Osteocyte (in vitro differentiated cells): Measurements from ENCODE around the gene APBB1IP. TPM values are rescaled to one million over a fixed set of nuclear protein-coding genes. Genes with fewer than 3 reads are reported as not detected.

Experiments used
- DNase-seq: peaks from one replicate; pipeline ENCODE4 v3.0.0; 2021; ENCODE audit warnings: mixed read lengths; ENCODE audit not compliant: unreplicated experiment; ENCODE audit errors: extremely low spot score
- H3K27ac Mint-ChIP-seq: one replicate; pipeline ENCODE4 v1.8.0; 2021; ENCODE audit warnings: mild to moderate bottlenecking, mixed read lengths; ENCODE audit not compliant: unreplicated experiment
- H3K27me3 Mint-ChIP-seq: one replicate; pipeline ENCODE4 v1.8.0; 2021; ENCODE audit warnings: mixed read lengths; ENCODE audit not compliant: unreplicated experiment
- H3K36me3 Mint-ChIP-seq: one replicate; pipeline ENCODE4 v1.8.0; 2021; ENCODE audit warnings: mixed read lengths; ENCODE audit not compliant: unreplicated experiment
- H3K4me1 Mint-ChIP-seq: one replicate; pipeline ENCODE4 v1.8.0; 2021; ENCODE audit warnings: mixed read lengths; ENCODE audit not compliant: unreplicated experiment
- H3K4me3 Mint-ChIP-seq: one replicate; pipeline ENCODE4 v1.8.0; 2021; ENCODE audit warnings: mild to moderate bottlenecking, moderate library complexity, mixed read lengths; ENCODE audit not compliant: unreplicated experiment
- H3K9me3 Mint-ChIP-seq: one replicate; pipeline ENCODE4 v1.8.0; 2021; ENCODE audit warnings: mixed read lengths; ENCODE audit not compliant: unreplicated experiment
- CTCF ChIP-seq: fragments of 200-600 bp; sonication (generic); IDR thresholded peaks from 2 replicates; pipeline ENCODE4 v1.5.0; 2021; ENCODE audit warnings: antibody characterized with exemption, mild to moderate bottlenecking, moderate library complexity
- total RNA-seq: library from RNA; stranded (reverse); gene quantifications from 2 replicates; pipeline ENCODE4 v1.2.1, GENCODE V29; 2021

Gene APBB1IP
- total RNA-seq, 1 donor from 2014 or later = not detected

- H3K27me3 Mint-ChIP-seq = no peaks in the 10 kb centered on the region
- H3K36me3 Mint-ChIP-seq = no peaks in the 10 kb centered on the region
- H3K4me3 Mint-ChIP-seq = no peak overlapping the region
- no peak for DNase-seq
- no peak for TF ChIP-seq CTCF
- H3K9me3 Mint-ChIP-seq = no peaks in the 10 kb centered on the region
- no peaks in the 10 kb centered on the region for H3K4me1 Mint-ChIP-seq
- no peak overlapping the region for H3K27ac Mint-ChIP-seq
Observed at GRCh38 chr10:26451903-26452302, 13.8 kb downstream of the APBB1IP start.

- Mint-ChIP-seq H3K4me1 (no peaks in the 10 kb centered on the region), H3K4me3 (no peak overlapping the region), H3K27ac (no peak overlapping the region), H3K27me3 (no peaks in the 10 kb centered on the region), H3K9me3 (no peaks in the 10 kb centered on the region), H3K36me3 (no peaks in the 10 kb centered on the region)
- no peak for TF ChIP-seq CTCF
- no peak for DNase-seq
Observed at GRCh38 chr10:26453850-26454249, 15.7 kb downstream of the APBB1IP start.

- H3K36me3 Mint-ChIP-seq = no peaks in the 10 kb centered on the region
- H3K4me1 Mint-ChIP-seq = no peaks in the 10 kb centered on the region
- H3K27me3 Mint-ChIP-seq = no peaks in the 10 kb centered on the region
- no peak overlapping the region for H3K4me3 Mint-ChIP-seq
- no peak for DNase-seq
- no peaks in the 10 kb centered on the region for H3K9me3 Mint-ChIP-seq
- no peak overlapping the region for H3K27ac Mint-ChIP-seq
- TF ChIP-seq CTCF = no peak
Observed at GRCh38 chr10:26454891-26455290, 16.8 kb downstream of the APBB1IP start.

GRCh38 chr10:26455567-26456315 is 17.6 kb downstream of the APBB1IP start:
- no peaks in the 10 kb centered on the region for H3K4me1 Mint-ChIP-seq
- no peaks in the 10 kb centered on the region for H3K36me3 Mint-ChIP-seq
- no peaks in the 10 kb centered on the region for H3K9me3 Mint-ChIP-seq
- H3K27ac Mint-ChIP-seq = no peak overlapping the region
- no peak for DNase-seq
- H3K4me3 Mint-ChIP-seq = no peak overlapping the region
- H3K27me3 Mint-ChIP-seq = no peaks in the 10 kb centered on the region
- no peak for TF ChIP-seq CTCF

- Mint-ChIP-seq H3K27ac (no peak overlapping the region), H3K4me1 (no peaks in the 10 kb centered on the region), H3K9me3 (no peaks in the 10 kb centered on the region), H3K27me3 (no peaks in the 10 kb centered on the region), H3K4me3 (no peak overlapping the region), H3K36me3 (no peaks in the 10 kb centered on the region)
- DNase-seq = no peak
- TF ChIP-seq CTCF = no peak
Observed at GRCh38 chr10:26457088-26457487, 18.9 kb downstream of the APBB1IP start.
